ENCODE data around the gene ANKRD30A. TPM values are rescaled to one million over a fixed set of nuclear protein-coding genes. Genes with fewer than 3 reads are reported as not detected.

The ANKRD30A gene
- total and polyA plus RNA-seq, 2 donors (not counting 3 experiments of a cell fraction or from before 2014, with no cell fraction given), result not detected

- Histone ChIP-seq H3K9ac (replicated peaks; ENCODE audit: extremely low read depth, insufficient read depth, low read length) (no peak overlapping the region), H3K27me3 (ENCODE audit: control insufficient read depth in 2 of 2, insufficient read depth in 2 of 2, low read length in 2 of 2) (no peaks in the 10 kb centered on the region), H3K4me2 (ENCODE audit: insufficient read depth, low read length) (no peak overlapping the region), H4K20me1 (replicated peaks; ENCODE audit: control insufficient read depth, extremely low read depth, insufficient read depth, low read length) (no peaks in the 10 kb centered on the region), H3K36me3 (ENCODE audit: control insufficient read depth in 2 of 2, extremely low read depth in 1 of 2, insufficient read depth in 2 of 2, low read length in 2 of 2) (no peaks in the 10 kb centered on the region), H3K79me2 (ENCODE audit: control insufficient read depth, insufficient read depth, low read length) (no peaks in the 10 kb centered on the region), H2AFZ (ENCODE audit: low read depth, low read length) (no peak overlapping the region), H3K9me3 (replicated peaks; ENCODE audit: control insufficient read depth, insufficient read depth, low read length) (peaks cover 2% of the 10 kb centered on the region), H3K4me1 (ENCODE audit: control insufficient read depth, extremely low read depth, insufficient read depth, low read length) (no peaks in the 10 kb centered on the region), H3K27ac (ENCODE audit: insufficient read depth, low read depth, low read length) (no peak overlapping the region), H3K4me3 (replicated peaks in 1 of 3; ENCODE audit: insufficient read depth in 1 of 3, low read depth in 1 of 3, low read length in 3 of 3) (no peak overlapping the region), H3K9me1 (replicated peaks; ENCODE audit: control insufficient read depth, extremely low read depth, insufficient read depth, low read length) (no peaks in the 10 kb centered on the region)
- no peak for TF ChIP-seq MAX (IDR thresholded peaks at IDR 0.05; ENCODE audit: insufficient read depth, insufficient read length)
- TF ChIP-seq POLR2AphosphoS5 (IDR thresholded peaks at IDR 0.05; ENCODE audit: insufficient read depth, low read depth, low read length), result no peak
- TF ChIP-seq EZH2 (IDR thresholded peaks at IDR 0.05; ENCODE audit: borderline replicate concordance, low read depth, low read length, severe bottlenecking), result no peak
- TF ChIP-seq POLR2A (IDR thresholded peaks at IDR 0.05; ENCODE audit: low read depth, low read length), result no peak
- no peak for TF ChIP-seq JUN (IDR thresholded peaks at IDR 0.05; ENCODE audit: borderline replicate concordance, insufficient read depth, insufficient read length, low read depth)
- no peak for TF ChIP-seq FOS (IDR thresholded peaks at IDR 0.05; ENCODE audit: borderline replicate concordance, insufficient read depth, low read length)
- no peak for TF ChIP-seq MYC (IDR thresholded peaks at IDR 0.05; ENCODE audit: low read depth, low read length)
- TF ChIP-seq GATA2 (IDR thresholded peaks at IDR 0.05; ENCODE audit: insufficient read depth, insufficient read length, low read depth, low read length), result no peak
- TF ChIP-seq CTCF (IDR thresholded peaks at IDR 0.05; ENCODE audit: extremely low read depth in 1 of 2, insufficient read depth in 1 of 2, low read depth in 1 of 2, low read length in 2 of 2), result no peak
- BruUV-seq (replicated peaks), result no TSS peak
- DNase-seq (ENCODE audit: low read depth, low spot score) (no peak), FAIRE-seq (no peak)
- ChIA-PET POLR2A (no interaction called here), CTCF (no interaction called here)
- dilution Hi-C loops (cut with MboI; ENCODE audit: extremely low pct_ligation_motif_present, low sequenced_read_pairs), result no loop called here
- intact Hi-C loops (cut with micrococcal nuclease), result no loop called here
Measured at GRCh38 chr10:37101261-37101660, 24.1 kb upstream of the ANKRD30A start.
